ENCODE measurements around the gene ARHGEF28. TPM values are rescaled to one million over a fixed set of nuclear protein-coding genes. Genes with fewer than 3 reads are reported as not detected.

ARHGEF28 gene
- total RNA-seq, 6 donors from 2014 or later, result 14.4 to 47.1 (median 24.4) TPM

- DNase-seq (no peak), ATAC-seq (ENCODE audit: low FRiP score in 2 of 2) (no peak)
- peaks cover 0 to 3% (median 0%) of the 10 kb centered on the region in 4 donors for H3K4me1 ChIP-seq
- H3K4me3 ChIP-seq, result no peak overlapping the region
- TF ChIP-seq EP300 (IDR thresholded peaks at IDR 0.05), result no peak
- TF ChIP-seq POLR2AphosphoS5 (IDR thresholded peaks at IDR 0.05), result no peak
- TF ChIP-seq POLR2A (IDR thresholded peaks at IDR 0.05), result no peak
- TF ChIP-seq, protein P1, sequence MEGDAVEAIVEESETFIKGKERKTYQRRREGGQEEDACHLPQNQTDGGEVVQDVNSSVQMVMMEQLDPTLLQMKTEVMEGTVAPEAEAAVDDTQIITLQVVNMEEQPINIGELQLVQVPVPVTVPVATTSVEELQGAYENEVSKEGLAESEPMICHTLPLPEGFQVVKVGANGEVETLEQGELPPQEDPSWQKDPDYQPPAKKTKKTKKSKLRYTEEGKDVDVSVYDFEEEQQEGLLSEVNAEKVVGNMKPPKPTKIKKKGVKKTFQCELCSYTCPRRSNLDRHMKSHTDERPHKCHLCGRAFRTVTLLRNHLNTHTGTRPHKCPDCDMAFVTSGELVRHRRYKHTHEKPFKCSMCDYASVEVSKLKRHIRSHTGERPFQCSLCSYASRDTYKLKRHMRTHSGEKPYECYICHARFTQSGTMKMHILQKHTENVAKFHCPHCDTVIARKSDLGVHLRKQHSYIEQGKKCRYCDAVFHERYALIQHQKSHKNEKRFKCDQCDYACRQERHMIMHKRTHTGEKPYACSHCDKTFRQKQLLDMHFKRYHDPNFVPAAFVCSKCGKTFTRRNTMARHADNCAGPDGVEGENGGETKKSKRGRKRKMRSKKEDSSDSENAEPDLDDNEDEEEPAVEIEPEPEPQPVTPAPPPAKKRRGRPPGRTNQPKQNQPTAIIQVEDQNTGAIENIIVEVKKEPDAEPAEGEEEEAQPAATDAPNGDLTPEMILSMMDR (IDR thresholded peaks at IDR 0.05), result no peak
- no peaks in the 10 kb centered on the region for H3K36me3 ChIP-seq
- peaks cover 0 to 3% (median 0%) of the 10 kb centered on the region in 4 donors for H3K9me3 ChIP-seq
- H3K27ac ChIP-seq, result no peak overlapping the region
- WGBS, 2 donors, result 94 to 100% methylated on average over 1 of the region's 1 CpG
- H3K27me3 ChIP-seq, result no peaks in the 10 kb centered on the region
These were observed 316.8 kb downstream of the ARHGEF28 start for GRCh38 chr5:73942783-73943182.

GRCh38 chr5:73943397-73943796 is 317.4 kb downstream of the ARHGEF28 start:
- Histone ChIP-seq H3K4me1 (peaks cover 0 to 3% (median 0%) of the 10 kb centered on the region in 4 donors), H3K27me3 (no peaks in the 10 kb centered on the region), H3K9me3 (peaks cover 0 to 3% (median 0%) of the 10 kb centered on the region in 4 donors), H3K36me3 (no peaks in the 10 kb centered on the region), H3K4me3 (no peak overlapping the region), H3K27ac (no peak overlapping the region)
- TF ChIP-seq, protein P1 (IDR thresholded peaks at IDR 0.05), result no peak
- TF ChIP-seq POLR2A (IDR thresholded peaks at IDR 0.05) (no peak), EP300 (IDR thresholded peaks at IDR 0.05) (no peak), POLR2AphosphoS5 (IDR thresholded peaks at IDR 0.05) (no peak)
- 63 to 75% methylated on average over 1 of the region's 1 CpG for WGBS, 2 donors
- ATAC-seq (ENCODE audit: low FRiP score in 2 of 2), result no peak
- no peak for DNase-seq

DNA sequence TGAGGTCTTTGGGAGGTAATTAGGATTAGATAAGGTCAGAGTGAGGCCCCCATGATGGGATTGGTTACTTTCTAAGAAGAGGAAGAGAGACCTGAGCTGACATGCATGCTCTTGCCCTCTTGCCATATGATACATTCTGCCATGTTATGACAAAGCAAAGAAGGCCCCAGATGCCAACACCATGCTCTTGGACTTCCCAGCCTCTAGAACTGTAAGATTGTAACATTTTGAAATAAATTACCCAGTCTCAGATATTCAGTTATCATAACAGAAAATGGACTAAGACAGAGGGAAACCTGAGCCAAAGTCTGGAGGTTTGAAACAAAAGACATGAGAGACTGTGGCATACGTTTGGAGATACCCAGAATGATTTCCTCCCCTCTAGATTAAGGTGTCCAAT is 318.6 kb downstream of the ARHGEF28 start:
- Histone ChIP-seq H3K4me1 (peaks cover 0 to 3% (median 0%) of the 10 kb centered on the region in 4 donors), H3K9me3 (peaks cover 0 to 3% (median 0%) of the 10 kb centered on the region in 4 donors), H3K27ac (no peak overlapping the region), H3K27me3 (no peaks in the 10 kb centered on the region), H3K36me3 (no peaks in the 10 kb centered on the region), H3K4me3 (no peak overlapping the region)
- WGBS, 2 donors, result 80 to 84% methylated on average over 1 of the region's 1 CpG
- DNase-seq, result no peak
- no peak for ATAC-seq (ENCODE audit: low FRiP score in 2 of 2)
- no peak for TF ChIP-seq POLR2AphosphoS5 (IDR thresholded peaks at IDR 0.05)
- no peak for TF ChIP-seq POLR2A (IDR thresholded peaks at IDR 0.05)
- TF ChIP-seq, protein P1 (IDR thresholded peaks at IDR 0.05), result no peak
- no peak for TF ChIP-seq EP300 (IDR thresholded peaks at IDR 0.05)

DNA sequence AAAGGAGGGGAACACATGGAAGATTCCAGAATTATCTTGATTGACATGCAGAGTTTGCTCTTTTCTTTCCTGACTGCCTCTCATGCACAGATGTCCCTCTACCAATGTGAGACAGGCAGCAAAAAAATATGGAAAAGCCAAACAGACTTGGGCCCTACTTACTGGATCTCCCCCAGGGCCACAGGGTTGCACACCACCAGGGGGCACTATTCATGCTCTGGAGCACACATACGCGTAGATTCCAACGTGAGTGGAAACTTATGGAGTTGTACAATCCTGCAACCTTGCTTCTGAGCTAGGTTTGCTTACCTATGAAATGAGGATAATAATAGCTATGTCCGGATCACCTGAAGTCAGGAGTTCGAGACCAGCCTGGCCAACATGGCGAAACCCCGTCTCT is 319.5 kb downstream of the ARHGEF28 start:
- Histone ChIP-seq H3K4me3 (no peak overlapping the region), H3K9me3 (peaks cover 0 to 3% (median 0%) of the 10 kb centered on the region in 4 donors), H3K36me3 (no peaks in the 10 kb centered on the region), H3K27ac (no peak overlapping the region), H3K4me1 (peaks cover 0 to 3% (median 0%) of the 10 kb centered on the region in 4 donors), H3K27me3 (no peaks in the 10 kb centered on the region)
- ATAC-seq (ENCODE audit: low FRiP score in 2 of 2) (no peak), DNase-seq (no peak)
- TF ChIP-seq POLR2AphosphoS5 (IDR thresholded peaks at IDR 0.05), result no peak
- no peak for TF ChIP-seq POLR2A (IDR thresholded peaks at IDR 0.05)
- TF ChIP-seq, protein P1 (IDR thresholded peaks at IDR 0.05), result no peak
- TF ChIP-seq EP300 (IDR thresholded peaks at IDR 0.05), result no peak
- 89 to 93% methylated on average over 7 of the region's 7 CpGs for WGBS, 2 donors

DNA sequence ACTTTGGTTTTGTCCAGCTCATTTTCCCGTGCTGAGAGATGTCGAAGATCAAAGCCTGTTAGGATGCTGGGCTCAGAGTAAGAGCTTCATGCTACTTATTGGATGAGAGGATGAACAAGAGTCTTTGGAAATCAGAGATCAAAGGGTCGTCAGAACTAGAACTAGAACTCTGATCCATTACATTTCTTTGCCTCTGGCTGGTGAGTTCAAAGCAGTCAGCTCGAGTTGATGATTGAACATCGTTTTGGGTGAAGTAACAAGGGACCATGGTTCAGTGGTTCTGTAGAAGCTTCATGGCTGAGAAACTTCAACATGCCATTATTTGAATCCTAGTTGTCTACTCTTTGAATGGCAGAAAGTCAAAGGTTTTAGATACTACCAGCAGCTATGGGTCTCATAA is 320.3 kb downstream of the ARHGEF28 start:
- 79 to 88% methylated on average over 5 of the region's 5 CpGs for WGBS, 2 donors
- Histone ChIP-seq H3K27ac (no peak overlapping the region), H3K4me1 (peaks cover 0 to 3% (median 0%) of the 10 kb centered on the region in 4 donors), H3K4me3 (no peak overlapping the region), H3K36me3 (no peaks in the 10 kb centered on the region), H3K27me3 (no peaks in the 10 kb centered on the region), H3K9me3 (peaks cover 0 to 3% (median 0%) of the 10 kb centered on the region in 4 donors)
- DNase-seq (no peak), ATAC-seq (ENCODE audit: low FRiP score in 2 of 2) (no peak)
- TF ChIP-seq, protein P1 (IDR thresholded peaks at IDR 0.05), result no peak

Data from upper lobe of left lung (tissue), 6 donors.